NCI-H2227 (cell line): ENCODE data around the gene KIF1C.

Experiments
- DNase-seq: peaks from one replicate; lab custom pipeline; 2025; ENCODE audit not compliant: unreplicated experiment; lab: John Stamatoyannopoulos, UW

The KIF1C gene

GRCh38 chr17:4968486-4969046, 29.2 kb upstream of the KIF1C start:
- peak; percentile 38 for DNase-seq

GRCh38 chr17:4969047-4969550, 28.7 kb upstream of the KIF1C start:
- DNase-seq: no peak

DNA sequence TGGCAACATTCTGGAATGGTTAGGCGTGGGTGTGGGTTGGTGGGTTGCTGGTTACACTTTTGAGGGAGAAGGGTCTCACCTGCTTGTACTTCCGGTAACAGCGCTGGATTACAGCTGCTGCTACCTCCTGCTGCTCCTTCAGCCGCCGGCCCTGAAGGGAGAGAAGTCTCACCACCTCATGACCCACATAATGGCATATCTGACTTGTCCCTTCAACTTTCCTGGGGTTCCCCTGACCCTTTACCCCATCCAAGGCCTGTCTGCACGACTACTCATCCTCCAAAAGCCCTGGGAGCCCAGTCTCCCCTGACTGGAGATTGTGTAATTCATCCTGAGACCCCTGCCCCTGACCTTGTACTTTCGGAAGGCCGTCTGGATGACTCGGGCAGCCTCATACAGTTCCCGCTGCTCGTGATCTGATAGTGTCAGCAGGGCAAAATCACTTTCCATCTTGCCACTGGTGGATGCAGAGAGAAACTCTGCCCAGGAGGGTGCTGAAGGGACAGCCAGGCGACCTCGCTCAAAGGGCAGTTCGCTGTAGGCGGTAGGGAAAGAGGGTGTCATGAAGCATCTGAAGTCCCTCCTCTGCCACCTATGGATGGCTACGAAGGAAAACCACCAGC, 28.1 kb upstream of the KIF1C start:
- no peak for DNase-seq

DNA sequence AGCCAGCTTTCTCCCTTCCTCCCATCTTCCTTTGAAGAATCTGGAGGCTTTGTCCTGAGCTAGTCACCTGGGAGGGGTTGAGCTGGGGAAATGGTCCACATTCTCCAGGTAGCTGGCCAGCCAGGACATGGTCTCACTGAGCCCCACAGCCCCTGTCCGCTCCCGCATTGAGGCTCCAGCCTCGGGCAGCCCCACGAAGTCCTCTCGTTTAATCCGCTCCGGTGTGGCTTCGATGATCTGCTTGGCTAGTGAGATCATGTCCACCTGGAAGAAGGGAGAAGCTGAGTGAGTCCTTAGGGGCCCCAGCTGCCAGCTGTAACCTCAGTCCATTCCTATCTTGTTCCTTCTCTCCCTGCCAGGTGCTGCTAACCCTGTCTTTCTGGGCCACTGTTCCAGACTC, 27.5 kb upstream of the KIF1C start:
- no peak for DNase-seq

DNA sequence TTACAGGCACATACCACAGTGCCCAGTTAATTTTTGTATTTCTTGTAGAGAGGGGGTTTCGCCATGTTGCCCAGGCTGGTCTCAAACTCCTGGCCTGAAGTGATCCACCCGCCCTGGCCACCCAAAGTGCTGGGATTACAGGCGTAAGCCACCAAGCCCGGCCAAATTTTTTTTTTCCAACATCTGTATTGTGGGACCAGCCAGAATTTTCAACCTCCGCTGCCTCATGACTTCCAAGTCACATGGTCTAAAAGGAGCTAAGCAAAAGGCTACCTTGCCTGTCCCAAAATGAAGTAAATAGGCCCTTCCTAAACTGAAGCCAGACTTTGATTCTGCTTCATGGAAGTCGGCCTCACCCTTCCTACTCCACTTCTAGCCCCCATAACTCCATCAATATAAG, 25.9 kb upstream of the KIF1C start:
- DNase-seq: no peak

- DNase-seq: no peak
These were observed 25.4 kb upstream of the KIF1C start for GRCh38 chr17:4972322-4972721.

GRCh38 chr17:4972752-4973151, 25.0 kb upstream of the KIF1C start:
- no peak for DNase-seq

- no peak for DNase-seq
These were observed 24.3 kb upstream of the KIF1C start for GRCh38 chr17:4973256-4974114.

DNA sequence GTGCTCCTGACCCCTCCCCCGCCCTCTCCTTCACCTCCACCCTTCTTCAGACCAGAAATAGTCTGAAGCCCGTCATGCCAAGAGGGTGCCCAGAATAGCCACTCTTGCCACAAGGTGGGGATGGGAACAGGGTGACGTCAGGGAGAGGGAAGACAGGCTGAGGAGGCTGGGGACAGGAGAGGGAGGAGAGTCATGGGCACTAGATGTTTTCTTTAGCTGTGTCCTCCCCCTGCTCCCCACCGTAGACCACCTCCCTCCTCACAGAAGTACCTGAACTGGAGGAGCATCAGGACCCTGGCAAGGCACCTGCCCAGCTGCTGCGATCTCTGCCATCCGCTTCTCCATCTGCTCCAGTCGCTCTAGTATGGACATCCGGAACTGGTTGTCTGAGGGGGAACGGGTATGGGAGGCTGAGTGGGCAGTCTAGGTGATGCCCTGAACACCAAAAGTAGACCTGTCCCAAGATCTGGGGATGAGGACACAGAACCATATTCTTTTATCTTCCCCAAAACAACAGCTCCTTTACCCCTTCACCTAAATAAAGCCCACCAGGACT, 23.6 kb upstream of the KIF1C start:
- DNase-seq: no peak

GRCh38 chr17:4978726-4979125, 19.0 kb upstream of the KIF1C start:
- no peak for DNase-seq

GRCh38 chr17:4980644-4981216, 17.0 kb upstream of the KIF1C start:
- DNase-seq: peak; percentile 59

- no peak for DNase-seq
These were observed 15.4 kb upstream of the KIF1C start for GRCh38 chr17:4982305-4982704.

GRCh38 chr17:4986403-4986802, 11.3 kb upstream of the KIF1C start:
- no peak for DNase-seq

- peak; percentile 72 for DNase-seq
These were observed 10.6 kb upstream of the KIF1C start, which contains the start of gene CAMTA2 for GRCh38 chr17:4986951-4987766. Gene CAMTA2 (minus strand): TSS chr17:4987675. CDS start chr17:4986222, 1,453 bp downstream.

DNA sequence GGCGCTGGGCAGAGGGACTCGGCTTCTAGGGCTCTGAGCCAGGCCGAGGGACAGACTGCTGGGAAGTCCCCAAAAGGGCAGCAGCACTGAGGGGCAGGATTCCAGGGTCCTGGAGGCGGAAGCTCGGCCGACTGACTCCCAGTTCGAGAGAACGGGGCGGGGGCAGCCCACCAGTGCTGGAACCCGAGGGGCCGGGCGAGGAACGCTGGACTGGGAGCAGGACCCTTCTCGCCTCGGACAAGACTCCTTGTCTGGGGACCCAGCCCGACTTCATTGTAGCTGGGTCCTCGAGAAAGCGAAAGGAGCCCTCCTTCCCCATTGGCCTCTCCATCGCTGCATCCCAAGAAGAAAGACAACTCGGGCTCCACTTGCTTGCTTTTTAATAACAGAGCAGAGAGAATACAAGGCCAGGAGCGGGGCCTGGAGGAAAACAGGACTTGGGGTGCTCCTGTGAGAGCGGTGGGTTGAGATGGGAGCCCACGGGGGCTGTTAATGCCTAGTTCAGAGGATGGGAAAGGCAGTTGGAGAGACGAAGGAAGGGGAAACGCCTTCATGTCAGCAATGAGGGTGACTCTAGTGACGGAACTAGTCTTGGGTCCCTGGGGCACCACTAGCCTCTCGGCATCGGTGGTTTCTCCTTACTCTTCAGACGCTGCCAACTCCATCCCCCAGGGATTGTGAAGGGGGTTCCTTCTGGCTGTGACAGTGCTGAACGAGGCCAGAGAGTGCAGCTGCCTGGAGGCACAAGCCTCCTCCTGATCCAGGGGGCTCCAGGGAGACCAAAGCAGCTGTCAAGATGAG, 9.8 kb upstream of the KIF1C start:
- DNase-seq: no peak

- DNase-seq: no peak
These were observed 3.6 kb upstream of the KIF1C start for GRCh38 chr17:4994081-4994595.

GRCh38 chr17:4998027-4998731, 429 bp downstream of the KIF1C start:
- peak; percentile 60 for DNase-seq

- no peak for DNase-seq
These were observed 1.1 kb downstream of the KIF1C start for GRCh38 chr17:4998732-4999429.
